HG02759 (cell line): ENCODE measurements around the gene MYO15A.

ENCODE experiments used
- ATAC-seq: cut with Tn5 transposase; IDR thresholded peaks from one replicate; pipeline ENCODE4 v1.9.1; 2021; ENCODE audit warnings: mild to moderate bottlenecking, moderate library complexity; ENCODE audit not compliant: unreplicated experiment

Gene MYO15A

GRCh38 chr17:18156171-18156975, 47.8 kb downstream of the MYO15A start:
- no peak for ATAC-seq

- ATAC-seq: no peak
These were observed 48.4 kb downstream of the MYO15A start for GRCh38 chr17:18156976-18157280.

GRCh38 chr17:18157354-18157985, 48.9 kb downstream of the MYO15A start:
- no peak for ATAC-seq

- ATAC-seq: peak; percentile 55
These were observed 49.6 kb downstream of the MYO15A start for GRCh38 chr17:18158022-18158600.

DNA sequence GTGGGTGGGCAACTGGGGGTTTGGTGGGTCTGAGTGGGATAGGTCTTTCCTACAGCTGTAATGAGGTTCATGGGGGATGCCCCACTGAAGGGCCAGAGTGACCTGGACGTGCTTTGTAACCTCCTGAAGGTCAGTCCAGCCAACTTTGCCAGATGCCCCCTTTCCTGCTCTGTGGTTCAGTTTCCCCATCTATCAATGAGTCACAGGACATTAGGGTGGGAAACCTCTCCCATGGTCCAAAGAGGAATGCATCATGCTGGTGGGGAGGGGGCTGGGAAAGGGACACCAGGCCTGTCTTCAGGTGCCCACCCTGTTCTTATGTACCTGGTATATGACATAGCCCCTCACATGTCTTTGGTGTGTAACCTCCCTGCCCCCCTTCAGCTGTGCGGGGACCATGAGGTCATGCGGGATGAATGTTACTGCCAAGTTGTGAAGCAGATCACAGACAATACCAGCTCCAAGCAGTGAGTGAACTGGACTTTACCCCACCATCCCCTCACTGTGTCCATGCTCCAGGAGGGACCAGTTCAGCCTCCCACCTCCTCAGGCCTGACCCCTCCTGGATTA, 51.1 kb downstream of the MYO15A start:
- no peak for ATAC-seq

- ATAC-seq: no peak
These were observed 51.7 kb downstream of the MYO15A start for GRCh38 chr17:18160128-18160856.

DNA sequence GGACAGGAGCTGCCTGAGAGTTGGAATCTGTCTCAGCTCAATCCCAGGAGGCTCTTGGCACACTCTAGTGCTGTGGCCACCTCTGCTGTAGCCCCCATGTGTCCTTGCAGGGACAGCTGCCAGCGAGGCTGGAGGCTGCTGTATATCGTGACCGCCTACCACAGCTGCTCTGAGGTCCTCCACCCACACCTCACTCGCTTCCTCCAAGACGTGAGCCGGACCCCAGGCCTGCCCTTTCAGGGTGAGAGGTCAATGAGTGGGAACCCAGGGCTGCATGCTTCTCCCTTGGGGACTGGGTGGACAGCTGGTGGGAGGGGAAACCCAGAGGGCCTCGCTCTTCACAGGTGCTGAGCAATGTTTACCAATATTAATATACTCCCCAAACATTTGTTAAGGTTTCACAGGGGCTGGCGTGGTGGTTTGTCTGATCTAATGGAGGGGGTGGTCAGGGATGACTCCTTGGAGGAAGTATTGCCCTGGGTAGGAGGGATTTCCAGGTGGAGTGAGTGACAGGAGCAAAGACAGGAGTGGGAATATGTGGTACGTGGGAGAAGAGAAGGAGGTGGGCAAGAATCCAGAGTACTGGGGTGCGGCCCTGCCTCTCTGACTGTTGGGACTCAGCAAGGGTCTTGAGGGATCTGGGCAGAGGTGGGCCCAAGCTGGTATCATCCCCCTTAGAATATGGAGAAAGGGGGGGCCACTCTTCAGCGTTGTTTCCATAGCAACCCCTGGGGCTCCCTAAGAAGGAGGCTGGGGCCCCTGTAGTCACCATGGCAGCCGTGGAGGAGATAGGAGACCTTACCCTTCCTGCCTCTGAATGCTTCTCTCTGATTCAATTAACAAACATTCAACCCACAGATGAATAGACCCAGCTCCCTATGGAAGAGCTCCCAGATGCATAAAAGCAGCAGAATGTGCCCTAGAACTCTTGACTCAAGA, 52.9 kb downstream of the MYO15A start:
- ATAC-seq: peak; percentile 56

DNA sequence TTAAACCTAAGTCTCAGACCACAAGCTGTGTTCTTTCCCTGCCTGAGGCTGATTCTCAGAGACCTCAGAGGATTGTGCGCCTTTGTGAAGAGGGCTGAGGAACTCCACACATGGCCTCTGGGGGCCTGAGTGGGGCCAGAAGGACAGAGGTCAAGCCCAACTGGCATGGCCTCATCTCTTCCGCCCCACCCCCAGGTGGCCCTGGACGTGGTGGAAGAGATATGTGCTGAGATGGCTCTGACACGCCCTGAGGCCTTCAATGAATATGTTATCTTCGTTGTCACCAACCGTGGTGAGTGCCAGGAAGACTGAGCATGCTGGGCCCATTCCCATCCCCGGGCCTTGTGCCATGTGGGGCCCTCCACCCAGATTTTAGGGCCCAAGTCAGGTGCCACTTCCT, 55.0 kb downstream of the MYO15A start:
- ATAC-seq: no peak

DNA sequence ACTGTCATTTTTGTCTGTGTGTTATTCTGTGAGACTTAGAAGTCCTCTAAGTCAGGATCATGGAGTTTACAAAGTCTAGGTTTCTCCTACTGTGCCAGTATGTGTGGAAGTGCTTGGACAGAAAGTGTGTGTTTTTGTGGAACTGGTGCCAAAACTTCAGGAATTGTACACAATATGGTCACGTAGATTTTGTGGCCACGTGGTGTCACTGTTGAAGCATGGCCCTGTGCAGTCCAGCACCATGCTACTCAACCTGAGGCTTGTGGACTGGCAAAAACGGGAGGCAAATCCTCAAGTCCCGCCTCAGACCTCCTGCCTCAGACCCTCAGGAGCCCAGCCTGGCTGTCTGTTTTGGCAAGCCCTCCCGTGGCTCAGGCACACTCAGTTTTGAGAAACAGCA, 58.3 kb downstream of the MYO15A start:
- ATAC-seq: no peak

GRCh38 chr17:18167421-18167820, 58.9 kb downstream of the MYO15A start:
- no peak for ATAC-seq

DNA sequence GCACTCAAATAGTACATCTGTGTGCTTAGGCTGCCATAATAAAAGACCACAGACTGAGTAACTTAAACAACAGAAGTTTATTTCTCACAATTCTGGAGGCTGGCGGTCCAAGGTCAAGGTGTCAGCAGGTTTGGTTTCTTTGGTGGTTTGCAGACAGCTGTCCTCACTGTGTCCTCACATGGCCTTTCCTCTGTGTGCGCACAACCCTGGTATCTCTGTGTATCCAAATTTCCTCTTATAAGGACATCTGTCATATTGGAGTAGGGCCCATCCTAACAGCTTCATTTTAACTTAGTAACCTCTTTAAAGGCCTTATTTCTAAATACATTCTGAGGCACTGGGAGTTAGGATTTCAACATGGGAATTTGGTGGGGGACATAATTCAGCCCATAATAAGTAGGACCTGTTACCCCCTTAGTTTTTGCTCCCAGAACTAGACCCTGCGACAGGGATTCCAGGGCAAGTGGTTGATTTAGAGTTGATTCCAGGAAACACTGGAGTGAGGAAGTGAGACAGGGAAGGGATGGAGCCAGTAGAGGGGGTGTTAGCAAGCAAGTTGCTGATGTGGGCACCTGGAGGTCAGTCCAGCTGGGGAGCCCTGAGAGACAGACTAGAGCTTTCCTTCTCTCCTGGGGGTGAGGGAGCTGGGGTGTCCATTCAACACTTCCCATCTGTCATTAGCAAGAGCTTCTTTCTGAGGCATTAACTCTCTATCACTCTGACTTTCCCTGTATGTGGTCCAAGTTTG, 64.1 kb downstream of the MYO15A start:
- no peak for ATAC-seq

DNA sequence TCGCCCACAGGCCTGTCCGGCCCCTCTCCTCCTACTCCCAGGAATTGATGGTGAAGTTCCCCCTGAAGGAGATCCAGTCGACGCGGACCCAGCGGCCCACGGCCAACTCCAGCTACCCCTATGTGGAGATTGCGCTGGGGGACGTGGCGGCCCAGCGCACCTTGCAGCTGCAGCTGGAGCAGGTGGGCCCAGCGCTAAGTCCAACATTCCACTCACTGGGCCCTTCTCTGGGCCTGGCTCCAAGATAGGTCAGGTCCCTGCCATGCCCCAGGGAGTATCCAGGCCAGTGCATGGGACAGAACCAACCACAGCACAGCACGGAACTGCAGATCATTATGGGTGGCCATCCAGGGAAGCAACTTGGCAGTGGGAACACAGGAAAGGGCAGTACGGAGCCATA, 65.2 kb downstream of the MYO15A start:
- ATAC-seq: no peak

DNA sequence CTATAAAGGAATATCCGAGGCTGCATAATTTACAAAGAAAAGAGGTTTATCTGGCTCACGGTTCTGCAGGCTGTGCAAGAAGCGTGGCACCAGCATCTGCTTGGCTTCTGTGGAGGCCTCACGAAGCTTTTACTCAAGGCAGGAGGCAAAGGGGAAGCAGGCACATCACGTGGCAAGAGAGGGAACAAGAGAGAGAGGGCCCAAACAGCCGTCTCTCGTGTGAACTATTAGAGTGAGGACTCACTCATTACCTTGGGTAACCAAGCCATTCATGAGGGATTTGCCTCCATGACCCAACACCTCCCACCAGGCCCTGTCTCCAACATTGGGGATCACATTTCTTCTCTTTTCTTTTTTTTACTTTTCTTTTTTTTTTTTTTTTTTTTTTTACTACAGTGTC, 67.6 kb downstream of the MYO15A start:
- ATAC-seq: no peak

- ATAC-seq: no peak
These were observed 68.6 kb downstream of the MYO15A start for GRCh38 chr17:18177133-18177532.

DNA sequence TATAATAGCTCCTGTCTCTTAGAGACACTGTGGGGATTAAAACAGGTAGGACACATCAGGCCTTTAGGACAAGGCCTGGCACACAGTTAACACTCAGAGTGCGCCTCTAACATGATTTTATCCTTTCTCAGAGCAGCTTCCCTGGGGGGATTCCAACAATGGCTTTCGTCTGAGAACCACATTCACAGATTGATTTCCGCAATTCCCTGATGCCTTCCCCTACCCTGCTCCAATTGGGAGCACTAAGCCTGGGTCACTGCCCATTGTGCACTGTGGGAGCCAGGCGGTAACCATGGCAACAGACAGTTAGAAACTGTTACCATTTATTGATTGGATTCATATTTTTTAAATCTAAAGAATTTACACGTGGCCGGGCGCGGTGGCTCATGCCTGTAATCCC, 69.2 kb downstream of the MYO15A start:
- no peak for ATAC-seq

DNA sequence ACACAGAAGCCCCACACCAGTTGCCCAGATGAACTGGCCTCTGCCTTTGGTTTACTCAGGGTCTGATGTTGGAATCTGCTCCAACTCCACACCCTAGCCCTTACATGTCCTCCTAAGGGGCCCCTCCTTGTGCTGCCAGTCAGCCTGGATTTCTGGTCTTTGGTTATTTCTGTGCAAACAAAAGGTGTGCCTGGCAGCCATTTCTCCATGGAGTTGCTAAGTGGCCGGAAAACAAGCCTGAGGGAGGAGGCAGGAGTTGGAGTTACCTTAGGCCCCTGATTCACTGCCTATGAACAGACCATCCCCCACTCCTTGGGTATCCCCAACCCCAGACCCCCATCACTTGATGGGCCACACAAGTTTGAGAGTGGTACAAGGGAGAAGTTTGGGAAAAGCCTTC, 70.6 kb downstream of the MYO15A start:
- no peak for ATAC-seq

DNA sequence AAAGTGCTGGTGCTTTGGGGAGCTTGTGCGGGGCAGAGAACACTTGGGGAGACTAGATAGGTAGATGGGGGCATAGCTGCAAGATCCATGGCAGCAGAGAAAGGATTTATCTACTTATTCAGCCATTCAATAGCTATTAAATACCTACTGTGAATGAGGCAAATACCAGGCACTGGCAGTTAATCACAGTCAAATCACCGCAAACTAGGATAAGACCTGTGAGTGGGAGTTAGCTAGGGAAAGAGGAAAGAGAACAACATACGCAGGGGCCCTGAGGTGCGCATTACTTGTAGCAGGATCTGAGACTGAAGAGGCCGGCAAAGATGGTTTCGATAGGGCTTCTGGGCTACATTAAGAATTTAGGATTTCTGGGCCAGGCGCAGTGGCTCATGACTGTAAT, 71.2 kb downstream of the MYO15A start:
- ATAC-seq: no peak

DNA sequence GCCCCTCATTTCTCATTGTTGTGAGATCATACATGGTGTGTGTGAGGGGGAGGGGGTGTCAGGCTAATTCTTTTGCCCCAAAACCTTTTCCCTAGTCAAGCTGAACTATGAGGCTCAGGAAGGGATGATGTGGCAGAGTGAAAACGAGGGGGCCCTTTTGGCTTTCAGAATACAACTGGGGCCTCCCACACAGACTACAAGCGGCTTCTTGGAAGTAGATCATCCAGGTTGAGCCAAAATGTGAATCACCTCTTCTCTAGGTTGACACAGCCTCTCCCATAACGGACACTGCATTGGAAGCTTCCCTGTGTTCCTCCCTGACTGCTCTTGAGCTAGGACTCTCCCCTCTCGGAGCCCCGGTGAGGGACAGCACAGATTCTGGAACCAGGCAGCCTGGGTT, 72.8 kb downstream of the MYO15A start:
- ATAC-seq: no peak

DNA sequence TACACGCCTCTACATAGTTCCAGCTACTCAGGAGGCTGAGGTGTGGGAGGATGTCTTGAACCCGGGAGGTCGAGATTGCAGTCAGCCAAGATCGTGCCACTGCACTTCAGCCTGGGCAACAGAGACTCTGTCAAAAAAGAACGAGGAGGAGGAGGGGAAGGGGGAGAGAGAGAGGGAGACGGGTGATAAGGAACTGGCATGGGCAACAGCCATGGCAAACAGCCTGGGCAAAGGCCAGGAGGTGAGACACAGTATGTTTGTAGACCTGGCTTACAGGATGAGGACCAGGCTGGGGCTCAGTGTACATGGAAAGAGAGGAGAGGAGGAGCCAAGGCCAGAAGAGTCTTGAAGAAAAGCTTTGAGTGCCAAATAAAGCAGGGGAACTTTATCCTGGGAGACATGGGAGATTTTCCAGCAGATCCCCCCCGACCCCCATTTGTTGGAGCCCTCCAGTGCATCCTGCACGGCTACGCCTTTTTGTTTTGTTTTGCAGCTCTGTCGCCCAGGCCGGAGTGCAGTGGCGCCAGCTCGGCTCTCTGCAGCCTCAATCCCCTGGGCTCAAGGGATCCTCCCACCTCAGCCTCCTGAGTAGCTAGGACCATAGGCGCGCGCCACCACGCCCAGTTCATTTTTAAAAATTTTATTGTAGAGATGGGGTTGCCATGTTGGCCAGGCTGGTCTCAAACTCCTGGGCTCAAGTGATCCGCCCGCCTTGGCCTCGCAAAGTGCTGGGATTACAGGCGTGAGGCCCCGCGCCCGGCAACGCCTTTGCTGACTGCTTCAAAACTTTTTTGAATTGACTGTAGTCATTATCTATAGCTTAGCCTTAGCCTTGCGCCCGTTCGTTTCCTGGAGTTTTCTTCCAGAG, 73.8 kb downstream of the MYO15A start:
- no peak for ATAC-seq
